ENCODE data around the gene A2M. TPM values are rescaled to one million over a fixed set of nuclear protein-coding genes. Genes with fewer than 3 reads are reported as not detected.

The A2M gene
- total and polyA plus RNA-seq, 2 of the 4 experiments (the other 2 are of a cell fraction): 1.1 to 3.2 TPM

DNA sequence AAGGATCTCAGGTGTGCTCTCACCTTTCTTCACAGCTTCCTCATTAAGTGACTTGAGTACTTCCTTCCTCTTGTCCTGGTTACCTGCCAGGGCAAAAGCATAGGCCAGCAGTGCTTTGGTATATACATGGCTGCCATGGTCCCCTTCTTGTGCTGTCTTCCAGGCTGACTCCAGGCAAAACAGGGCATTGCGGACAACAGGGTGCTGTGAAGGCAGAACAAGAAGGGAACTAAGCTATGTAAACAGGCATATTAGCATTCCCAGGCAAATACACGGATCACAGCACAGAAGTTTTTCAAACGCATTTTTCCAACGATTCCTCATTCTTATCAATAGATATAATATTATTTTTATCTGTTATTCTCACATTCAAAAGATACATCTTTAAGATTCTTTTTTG is 39.0 kb downstream of the A2M start:
- Histone ChIP-seq H3K4me1 (ENCODE audit: control insufficient read depth, insufficient read depth, low read length) (no peaks in the 10 kb centered on the region), H2AK5ac (ENCODE audit: low read depth, low read length) (no peak overlapping the region), H3K9me3 (ENCODE audit: control insufficient read depth, insufficient read depth, low read length) (no peaks in the 10 kb centered on the region), H2BK5ac (ENCODE audit: low read depth, low read length, poor library complexity, severe bottlenecking) (no peak overlapping the region), H3K18ac (ENCODE audit: low read depth, low read length) (no peak overlapping the region), H3K79me1 (ENCODE audit: low read depth in 1 of 2, low read length in 2 of 2) (no peaks in the 10 kb centered on the region), H2BK20ac (ENCODE audit: low read depth, low read length) (no peak overlapping the region), H3K9ac (ENCODE audit: low read depth, low read length) (no peak overlapping the region), H4K20me1 (ENCODE audit: insufficient read depth, low read length) (no peaks in the 10 kb centered on the region), H2BK15ac (ENCODE audit: low read depth, low read length) (no peak overlapping the region), H3K9me1 (ENCODE audit: insufficient read depth, low read length) (no peaks in the 10 kb centered on the region), H3K4ac (ENCODE audit: low read depth, low read length) (no peak overlapping the region), H3K27ac (ENCODE audit: insufficient read depth, low read length) (no peak overlapping the region), H3K56ac (ENCODE audit: extremely low read depth, insufficient read depth, low read length) (no peak overlapping the region), H3K14ac (replicated peaks; ENCODE audit: low read depth, low read length) (no peak overlapping the region), H2AFZ (replicated peaks; ENCODE audit: low read length, poor library complexity) (no peak overlapping the region), H3K27me3 (ENCODE audit: control insufficient read depth, insufficient read depth, low read length) (no peaks in the 10 kb centered on the region), H4K5ac (ENCODE audit: low read depth, low read length) (no peak overlapping the region), H2AK9ac (replicated peaks; ENCODE audit: low read depth, low read length, poor library complexity) (no peak overlapping the region), H3K36me3 (ENCODE audit: control insufficient read depth, insufficient read depth, low read length) (peaks cover 12% of the 10 kb centered on the region; the same call in 1 of the 2 replicates), H3K4me2 (ENCODE audit: low read depth, low read length) (no peak overlapping the region), H3K4me3 (ENCODE audit: insufficient read depth, low read depth, low read length) (no peak overlapping the region), H3K23ac (ENCODE audit: low read depth, low read length) (no peak overlapping the region), H4K91ac (ENCODE audit: insufficient read depth, low read depth, low read length) (no peak overlapping the region), H4K8ac (ENCODE audit: low read depth in 2 of 2, low read length in 2 of 2) (no peak overlapping the region), H2BK120ac (ENCODE audit: low read depth, low read length) (no peak overlapping the region)
- POLR2A ChIA-PET (ENCODE audit: unreplicated experiment): no interaction called here
- intact Hi-C loops (cut with micrococcal nuclease) (no loop called here), in situ Hi-C loops (cut with MboI; ENCODE audit: low sequenced_read_pairs) (no loop called here), dilution Hi-C loops (cut with HindIII; ENCODE audit: low sequenced_read_pairs, unreplicated experiment) (no loop called here)
- CTCF ChIA-PET: no interaction called here
- ATAC-seq (ENCODE audit: low read depth) (no peak), DNase-seq (no peak)
- no TSS peak for BruUV-seq (replicated peaks)
- WGBS, 2 experiments (ENCODE audit: extremely low coverage in 2 of 2, insufficient read length in 1 of 2): no CpG with 5 or more reads among the region's 4 CpGs
- no peak for TF ChIP-seq NFE2L2 (IDR thresholded peaks at IDR 0.05; ENCODE audit: low read depth, low read length)
- TF ChIP-seq SMC3 (IDR thresholded peaks at IDR 0.05; ENCODE audit: low read depth, low read length): no peak
- TF ChIP-seq RFX5 (IDR thresholded peaks at IDR 0.05; ENCODE audit: low read depth, low read length): no peak
- TF ChIP-seq, protein P1, sequence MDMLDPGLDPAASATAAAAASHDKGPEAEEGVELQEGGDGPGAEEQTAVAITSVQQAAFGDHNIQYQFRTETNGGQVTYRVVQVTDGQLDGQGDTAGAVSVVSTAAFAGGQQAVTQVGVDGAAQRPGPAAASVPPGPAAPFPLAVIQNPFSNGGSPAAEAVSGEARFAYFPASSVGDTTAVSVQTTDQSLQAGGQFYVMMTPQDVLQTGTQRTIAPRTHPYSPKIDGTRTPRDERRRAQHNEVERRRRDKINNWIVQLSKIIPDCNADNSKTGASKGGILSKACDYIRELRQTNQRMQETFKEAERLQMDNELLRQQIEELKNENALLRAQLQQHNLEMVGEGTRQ (IDR thresholded peaks at IDR 0.05; ENCODE audit: low read depth, low read length): no peak
- TF ChIP-seq MAZ (IDR thresholded peaks at IDR 0.05; ENCODE audit: borderline replicate concordance, low read depth, low read length): no peak
- no peak for TF ChIP-seq MAFK (IDR thresholded peaks at IDR 0.05; ENCODE audit: low read depth, low read length)
- no peak for TF ChIP-seq POLR2A (IDR thresholded peaks at IDR 0.05; ENCODE audit: low read depth, low read length)
- no peak for TF ChIP-seq RAD21 (IDR thresholded peaks at IDR 0.05; ENCODE audit: low read length)
